Esophagus muscularis mucosa (tissue), 4 donors: ENCODE results near the gene PLB1. TPM values are rescaled to one million over a fixed set of nuclear protein-coding genes. Genes with fewer than 3 reads are reported as not detected.

Experiments
- DNase-seq: peaks from one replicate; pipeline ENCODE4 v3.0.0-alpha.2; 2017; ENCODE audit errors: extremely low spot score
- H3K27ac ChIP-seq, 4 donors: fragments of 200-600 bp; sonication (generic); replicated peaks in 1 of 4; 1 replicate in 3 of 4; 2 replicates in 1 of 4; pipeline ENCODE4 v1.5.1; 2016 to 2019; ENCODE audit warnings: mild to moderate bottlenecking in 1 of 4
- H3K27me3 ChIP-seq, 4 donors: fragments of 200-600 bp; sonication (generic); one replicate each; pipeline versions ENCODE4 v1.5.1 to v1.6.0; 2016 to 2019
- H3K36me3 ChIP-seq, 4 donors: fragments of 200-600 bp; sonication (generic); one replicate each; pipeline ENCODE4 v1.5.1; 2016 to 2019
- H3K4me1 ChIP-seq, 4 donors: fragments of 200-600 bp; sonication (generic); one replicate each; pipeline ENCODE4 v1.5.1; 2016 to 2019
- H3K4me3 ChIP-seq, 4 donors: fragments of 200-600 bp; sonication (generic); 1 replicate in 2 of 4; 2 replicates in 2 of 4; pipeline ENCODE4 v1.5.1; 2016 to 2019; ENCODE audit warnings: mild to moderate bottlenecking in 4 of 4, moderate library complexity in 1 of 4
- H3K9me3 ChIP-seq, 4 donors: fragments of 200-600 bp; sonication (generic); 1 replicate in 3 of 4; 2 replicates in 1 of 4; pipeline ENCODE4 v1.5.1; 2016 to 2019
- CTCF ChIP-seq, 3 experiments: fragments of 200-600 bp in 2 of 3; fragments of 450-650 bp in 1 of 3; sonication (generic) in 2 of 3; IDR thresholded peaks; one replicate each; pipeline ENCODE4 v1.5.1; 2017 to 2019; ENCODE audit warnings: antibody characterized with exemption in 3 of 3, mild to moderate bottlenecking in 2 of 3, moderate library complexity in 1 of 3
- EP300 ChIP-seq: sonication (generic); formaldehyde crosslinking; IDR thresholded peaks from one replicate; pipeline ENCODE4 v1.6.1; 2017; ENCODE audit warnings: antibody characterized with exemption
- POLR2A ChIP-seq: fragments of 450-650 bp; IDR thresholded peaks from one replicate; pipeline ENCODE4 v1.6.1; 2017; ENCODE audit warnings: antibody characterized with exemption, moderate library complexity, mild to moderate bottlenecking, low read depth
- POLR2AphosphoS5 ChIP-seq, 2 donors: sonication (generic); formaldehyde crosslinking; IDR thresholded peaks; one replicate each; pipeline ENCODE4 v1.6.1; 2017; ENCODE audit warnings: antibody characterized with exemption in 2 of 2
- WGBS: methylation state at CpG from one replicate; pipeline ENCODE4 v1.1.5; 2018; 5-methylcytosine and 5-hydroxymethylcytosine counted together
- intact Hi-C: fragments of 100-400 bp; cut with DNase I; formaldehyde crosslinking; loops from one replicate; pipeline ENCODE4 v1.15.1; 2023
- total RNA-seq, 4 donors: library from RNA; depleted of rRNA; stranded (reverse); fragments of >200 nt; gene quantifications; one replicate each; pipeline versions ENCODE4 v1.1.0 to v1.2.1, GENCODE V29; 2016

The PLB1 gene
- total RNA-seq, 4 donors from 2014 or later, result 2.5 to 11.1 (median 7.7) TPM

GRCh38 chr2:28587526-28588291 lies 91.8 kb downstream of the PLB1 start:
- peaks cover 26 to 30% (median 28%) of the 10 kb centered on the region in 4 donors for H3K4me1 ChIP-seq
- peak overlapping the region in 1 of 4 donors; percentile 34 for H3K27ac ChIP-seq
- H3K27me3 ChIP-seq, result no peaks in the 10 kb centered on the region
- H3K4me3 ChIP-seq, result no peak overlapping the region
- TF ChIP-seq EP300, result no peak
- TF ChIP-seq POLR2A, result no peak
- no peak for TF ChIP-seq CTCF (IDR thresholded peaks at IDR 0.05)
- no peak for TF ChIP-seq POLR2AphosphoS5 (IDR thresholded peaks at IDR 0.05)
- no peak for DNase-seq
- intact Hi-C loops, result no loop called here
- 54% methylated on average over 15 of the region's 15 CpGs for WGBS
- no peaks in the 10 kb centered on the region for H3K36me3 ChIP-seq
- H3K9me3 ChIP-seq, result no peaks in the 10 kb centered on the region

DNA sequence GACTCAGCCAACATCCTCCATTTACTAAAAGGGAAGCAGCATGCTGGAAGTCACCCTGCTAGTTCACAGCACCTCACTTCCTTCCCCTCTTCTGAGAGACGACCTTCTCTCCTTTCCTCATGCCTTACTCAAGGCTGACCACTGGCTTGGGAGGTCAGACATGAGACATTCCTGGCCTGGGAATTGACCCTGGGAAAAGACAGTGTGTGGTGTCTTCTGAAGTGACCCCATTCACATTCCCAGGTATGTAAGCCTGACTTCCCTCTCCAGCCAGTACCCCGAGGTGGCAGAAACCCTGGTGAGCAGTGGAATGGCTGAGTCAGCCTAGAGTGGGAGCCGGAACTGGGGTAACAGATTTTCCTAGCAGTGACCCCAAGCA lies 92.4 kb downstream of the PLB1 start:
- no peak for DNase-seq
- intact Hi-C loops, result no loop called here
- no peaks in the 10 kb centered on the region for H3K36me3 ChIP-seq
- H3K27ac ChIP-seq, result peak overlapping the region in 1 of 4 donors; percentile 34
- no peak overlapping the region for H3K4me3 ChIP-seq
- WGBS, result 57% methylated on average over 3 of the region's 3 CpGs
- no peaks in the 10 kb centered on the region for H3K27me3 ChIP-seq
- H3K9me3 ChIP-seq, result no peaks in the 10 kb centered on the region
- peaks cover 26 to 30% (median 29%) of the 10 kb centered on the region in 4 donors for H3K4me1 ChIP-seq
- no peak for TF ChIP-seq CTCF (IDR thresholded peaks at IDR 0.05)
- TF ChIP-seq POLR2A, result no peak
- TF ChIP-seq POLR2AphosphoS5 (IDR thresholded peaks at IDR 0.05), result no peak

DNA sequence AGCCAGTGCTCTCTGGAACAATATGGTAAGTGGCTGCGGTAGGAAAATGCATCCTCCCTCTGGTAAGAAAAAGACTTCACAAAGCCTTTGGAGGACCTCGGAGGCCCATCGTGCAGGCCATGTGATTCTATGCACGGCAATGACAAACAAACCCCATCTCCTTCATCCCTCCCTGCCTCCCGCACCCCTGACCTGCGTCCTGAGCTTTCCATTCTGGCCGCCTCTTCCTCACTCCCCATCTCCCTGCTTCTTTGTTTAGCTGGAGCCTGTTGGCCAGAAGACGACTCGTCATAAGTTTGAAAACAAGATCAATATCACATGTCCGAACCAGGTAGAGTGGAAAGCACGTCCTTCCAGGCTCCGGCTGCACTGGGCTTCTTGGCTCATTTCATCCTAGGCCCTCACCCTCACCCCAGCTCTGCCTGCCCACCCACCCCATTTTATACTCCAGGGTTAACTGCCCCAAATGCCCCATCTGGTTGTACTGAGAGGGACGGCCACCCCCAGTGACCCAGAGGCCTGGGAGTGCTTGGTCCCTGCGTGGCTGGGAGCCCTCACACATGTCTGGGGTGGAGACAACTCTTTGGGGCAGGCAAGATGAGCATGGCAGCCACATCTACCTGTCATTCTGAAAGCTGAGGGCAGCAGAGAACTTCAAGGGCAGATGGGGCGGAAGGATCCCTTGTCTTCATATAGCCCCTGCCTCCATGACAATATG lies 94.0 kb downstream of the PLB1 start:
- no peak for DNase-seq
- intact Hi-C loops, result loop anchor here (5.0 kb wide), 1 partner anchor 72 kb away; no protein-coding TSS in a partner anchor
- WGBS, result 92% methylated on average over 15 of the region's 15 CpGs

GRCh38 chr2:28590496-28591301 lies 94.8 kb downstream of the PLB1 start:
- no peak overlapping the region for H3K27ac ChIP-seq
- no peak overlapping the region for H3K4me3 ChIP-seq
- no peaks in the 10 kb centered on the region for H3K27me3 ChIP-seq
- H3K9me3 ChIP-seq, result no peaks in the 10 kb centered on the region
- TF ChIP-seq POLR2A (no peak), EP300 (no peak)
- WGBS, result 82% methylated on average over 13 of the region's 13 CpGs
- H3K4me1 ChIP-seq, result peaks cover 26 to 34% (median 31%) of the 10 kb centered on the region in 4 donors
- DNase-seq, result no peak
- no peaks in the 10 kb centered on the region for H3K36me3 ChIP-seq
- intact Hi-C loops, result loop anchor here (5.0 kb wide), 1 partner anchor 72 kb away; no protein-coding TSS in a partner anchor

More for the DNA sequence above, 94.0 kb downstream of the PLB1 start:
- no peaks in the 10 kb centered on the region for H3K36me3 ChIP-seq
- H3K27me3 ChIP-seq, result no peaks in the 10 kb centered on the region
- peaks cover 22 to 28% (median 25%) of the 10 kb centered on the region in 4 donors for H3K4me1 ChIP-seq
- no peak overlapping the region for H3K4me3 ChIP-seq
- H3K9me3 ChIP-seq, result no peaks in the 10 kb centered on the region
- TF ChIP-seq POLR2AphosphoS5 (IDR thresholded peaks at IDR 0.05) (no peak), EP300 (no peak), POLR2A (no peak)
- no peak overlapping the region for H3K27ac ChIP-seq

- TF ChIP-seq POLR2AphosphoS5 (IDR thresholded peaks at IDR 0.05) (no peak), CTCF (IDR thresholded peaks at IDR 0.05) (no peak)
- H3K9me3 ChIP-seq, result no peaks in the 10 kb centered on the region
- no peak overlapping the region for H3K27ac ChIP-seq
- 93% methylated on average over 8 of the region's 9 CpGs for WGBS
- H3K4me3 ChIP-seq, result no peak overlapping the region
- intact Hi-C loops, result loop anchor here (5.0 kb wide), 1 partner anchor 70 kb away; no protein-coding TSS in a partner anchor
- H3K36me3 ChIP-seq, result no peaks in the 10 kb centered on the region
- DNase-seq, result no peak
- peaks cover 30 to 45% (median 42%) of the 10 kb centered on the region in 4 donors for H3K4me1 ChIP-seq
- H3K27me3 ChIP-seq, result no peaks in the 10 kb centered on the region
Observed at GRCh38 chr2:28591711-28592335, 96.0 kb downstream of the PLB1 start.
